Endothelial cell of umbilical vein (primary cell): ENCODE results near the gene FAM229A. TPM values are rescaled to one million over a fixed set of nuclear protein-coding genes. Genes with fewer than 3 reads are reported as not detected.

ENCODE experiments used
- BruUV-seq: library from RNA; stranded (reverse); fragments of 400-500 nt; replicated peaks from 2 replicates; lab custom pipeline; 2021; lab: Mats Ljungman, UMichigan
- CTCF ChIA-PET: fragments of 300-600, 350-600 bp; sonication (Branson Sonifier 250); formaldehyde crosslinking; loops from one replicate; lab custom pipeline; 2021; ENCODE audit warnings: antibody characterized with exemption, inconsistent platforms; lab: Charles Lee
- POLR2A ChIA-PET: fragments of 300-600, 350-600 bp; sonication (Branson Sonifier 250); formaldehyde crosslinking; loops from one replicate; lab custom pipeline; 2021; ENCODE audit warnings: antibody characterized with exemption, inconsistent platforms; lab: Charles Lee
- DNase-seq: peaks from one replicate; pipeline ENCODE4 v3.0.0-alpha.2; 2011; ENCODE audit warnings: low read depth, low spot score
- FAIRE-seq: peaks from 2 replicates; lab custom pipeline; 2011; peaks lifted over from hg19 to GRCh38; lab: Jason Lieb, UNC
- H2AFZ ChIP-seq: 2 replicates; pipeline ENCODE4 v1.6.0; 2012; ENCODE audit warnings: low read depth, low read length, control low read depth, inconsistent platforms
- H3K27ac ChIP-seq: 2 replicates; pipeline ENCODE4 v1.5.1; 2011; ENCODE audit warnings: low read depth, mild to moderate bottlenecking, control low read depth, low read length, moderate library complexity; ENCODE audit not compliant: insufficient read depth
- H3K27me3 ChIP-seq, 2 experiments: 2 replicates each; pipeline versions ENCODE4 v1.6.0 to v1.6.1; 2011; ENCODE audit warnings: low read length in 2 of 2, mixed read lengths in 1 of 2; ENCODE audit not compliant: control insufficient read depth in 2 of 2, insufficient read depth in 2 of 2
- H3K36me3 ChIP-seq, 2 experiments: 2 replicates in 1 of 2; 3 replicates in 1 of 2; pipeline ENCODE4 v1.5.1; 2011; ENCODE audit warnings: low read length in 2 of 2, mild to moderate bottlenecking in 1 of 2, moderate library complexity in 1 of 2; ENCODE audit not compliant: control insufficient read depth in 2 of 2, insufficient read depth in 2 of 2; ENCODE audit errors: extremely low read depth in 1 of 2
- H3K4me1 ChIP-seq: 3 replicates; pipeline ENCODE4 v1.5.1; 2011; ENCODE audit warnings: mild to moderate bottlenecking, low read length; ENCODE audit not compliant: control insufficient read depth, insufficient read depth; ENCODE audit errors: extremely low read depth
- H3K4me2 ChIP-seq: 2 replicates; pipeline ENCODE4 v1.6.1; 2011; ENCODE audit warnings: low read length, control low read depth, mixed read lengths; ENCODE audit not compliant: insufficient read depth
- H3K4me3 ChIP-seq, 3 experiments: fragments of 200-600 bp in 1 of 3; sonication (generic), shearing (Covaris generic) in 1 of 3; replicated peaks in 1 of 3; 2 replicates each; pipeline ENCODE4 v1.5.1; 2011 to 2016; ENCODE audit warnings: control low read depth in 3 of 3, low read length in 3 of 3, mild to moderate bottlenecking in 2 of 3, inconsistent platforms in 1 of 3, low read depth in 1 of 3, moderate library complexity in 1 of 3; ENCODE audit not compliant: insufficient read depth in 1 of 3
- H3K79me2 ChIP-seq: 2 replicates; pipeline ENCODE4 v1.6.0; 2012; ENCODE audit warnings: low read length, inconsistent platforms; ENCODE audit not compliant: control insufficient read depth, insufficient read depth
- H3K9ac ChIP-seq: replicated peaks from 2 replicates; pipeline ENCODE3; 2011; ENCODE audit warnings: low read length, control low read depth; ENCODE audit not compliant: insufficient read depth; ENCODE audit errors: extremely low read depth
- H3K9me1 ChIP-seq: replicated peaks from 3 replicates; pipeline ENCODE4 v1.6.0; 2011; ENCODE audit warnings: mild to moderate bottlenecking, low read length; ENCODE audit not compliant: control insufficient read depth, insufficient read depth; ENCODE audit errors: extremely low read depth
- H3K9me3 ChIP-seq: replicated peaks from 2 replicates; pipeline ENCODE4 v1.5.1; 2012; ENCODE audit warnings: low read length, inconsistent platforms; ENCODE audit not compliant: control insufficient read depth, insufficient read depth
- H4K20me1 ChIP-seq: replicated peaks from 2 replicates; pipeline ENCODE3; 2011; ENCODE audit warnings: mild to moderate bottlenecking, low read length; ENCODE audit not compliant: control insufficient read depth, insufficient read depth; ENCODE audit errors: extremely low read depth
- EZH2 ChIP-seq: IDR thresholded peaks from 2 replicates; pipeline ENCODE4 v1.6.1; 2012; ENCODE audit warnings: borderline replicate concordance, low read depth, mild to moderate bottlenecking, moderate library complexity, low read length, inconsistent platforms; ENCODE audit not compliant: severe bottlenecking
- FOS ChIP-seq: IDR thresholded peaks from 2 replicates; pipeline ENCODE4 v1.6.1; 2011; ENCODE audit warnings: mild to moderate bottlenecking, low read length, moderate library complexity, borderline replicate concordance; ENCODE audit not compliant: insufficient read depth
- GATA2 ChIP-seq: IDR thresholded peaks from 2 replicates; pipeline ENCODE4 v1.7.0; 2011; ENCODE audit warnings: low read depth, mild to moderate bottlenecking, moderate library complexity, mixed read lengths, low read length; ENCODE audit not compliant: insufficient read length, insufficient read depth
- JUN ChIP-seq: IDR thresholded peaks from 2 replicates; pipeline ENCODE4 v1.6.1; 2011; ENCODE audit warnings: borderline replicate concordance, low read depth; ENCODE audit not compliant: insufficient read length, insufficient read depth
- MAX ChIP-seq: IDR thresholded peaks from 2 replicates; pipeline ENCODE4 v1.6.1; 2011; ENCODE audit not compliant: insufficient read depth, insufficient read length
- MYC ChIP-seq: IDR thresholded peaks from one replicate; pipeline ENCODE4 v1.6.1; 2011; ENCODE audit warnings: mild to moderate bottlenecking, low read depth, low read length
- POLR2A ChIP-seq: IDR thresholded peaks from 2 replicates; pipeline ENCODE4 v1.6.1; 2012; ENCODE audit warnings: low read depth, mild to moderate bottlenecking, control low read depth, low read length
- POLR2AphosphoS5 ChIP-seq: IDR thresholded peaks from 2 replicates; pipeline ENCODE4 v1.6.1; 2012; ENCODE audit warnings: low read depth, mild to moderate bottlenecking, control low read depth, low read length, moderate library complexity; ENCODE audit not compliant: insufficient read depth
- dilution Hi-C: fragments of 300-500 bp; cut with MboI; formaldehyde crosslinking; loops from one replicate; pipeline ENCODE4 v1.15.0; 2019; ENCODE audit warnings: low sequenced_read_pairs; ENCODE audit not compliant: extremely low pct_ligation_motif_present
- intact Hi-C: fragments of 100-400 bp; cut with micrococcal nuclease; formaldehyde crosslinking; loops from one replicate; pipeline ENCODE4 v1.10.0; 2022
- polyA plus RNA-seq, 4 experiments: library from polyadenylated mRNA; depleted of rRNA in 3 of 4; stranded (reverse) in 3 of 4; unstranded in 1 of 4; fragments of >200 nt; gene quantifications; 2 replicates each; pipeline versions ENCODE4 v1.2.1 to v1.2.3, GENCODE V29; 2011 to 2012; ENCODE audit warnings: missing spikeins in 1 of 4
- total RNA-seq: library from RNA; stranded (reverse); gene quantifications from 2 replicates; pipeline ENCODE4 v1.2.3, GENCODE V29; 2021
- TF ChIP-seq, protein P1 (sequence below), 2 donors: IDR thresholded peaks; 1 replicate in 1 of 2; 2 replicates in 1 of 2; pipeline ENCODE4 v1.5.1; 2011; ENCODE audit warnings: low read length in 2 of 2, mild to moderate bottlenecking in 2 of 2, moderate library complexity in 2 of 2, control low read depth in 1 of 2, inconsistent platforms in 1 of 2, low read depth in 1 of 2; ENCODE audit not compliant: insufficient read depth in 1 of 2; ENCODE audit errors: extremely low read depth in 1 of 2

The FAM229A gene
- total and polyA plus RNA-seq, 2 donors (not counting 3 experiments of a cell fraction or from before 2014, with no cell fraction given): 8.9 to 11.6 TPM

- no peak overlapping the region for H3K4me3 ChIP-seq
- no peaks in the 10 kb centered on the region for H3K9me3 ChIP-seq
- H3K36me3 ChIP-seq: no peaks in the 10 kb centered on the region
- H3K9ac ChIP-seq: no peak overlapping the region
- no TSS peak for BruUV-seq
- no peak for TF ChIP-seq EZH2
- TF ChIP-seq MAX: no peak
- TF ChIP-seq GATA2: no peak
- TF ChIP-seq MYC: no peak
- no peak for TF ChIP-seq FOS
- TF ChIP-seq, protein P1, sequence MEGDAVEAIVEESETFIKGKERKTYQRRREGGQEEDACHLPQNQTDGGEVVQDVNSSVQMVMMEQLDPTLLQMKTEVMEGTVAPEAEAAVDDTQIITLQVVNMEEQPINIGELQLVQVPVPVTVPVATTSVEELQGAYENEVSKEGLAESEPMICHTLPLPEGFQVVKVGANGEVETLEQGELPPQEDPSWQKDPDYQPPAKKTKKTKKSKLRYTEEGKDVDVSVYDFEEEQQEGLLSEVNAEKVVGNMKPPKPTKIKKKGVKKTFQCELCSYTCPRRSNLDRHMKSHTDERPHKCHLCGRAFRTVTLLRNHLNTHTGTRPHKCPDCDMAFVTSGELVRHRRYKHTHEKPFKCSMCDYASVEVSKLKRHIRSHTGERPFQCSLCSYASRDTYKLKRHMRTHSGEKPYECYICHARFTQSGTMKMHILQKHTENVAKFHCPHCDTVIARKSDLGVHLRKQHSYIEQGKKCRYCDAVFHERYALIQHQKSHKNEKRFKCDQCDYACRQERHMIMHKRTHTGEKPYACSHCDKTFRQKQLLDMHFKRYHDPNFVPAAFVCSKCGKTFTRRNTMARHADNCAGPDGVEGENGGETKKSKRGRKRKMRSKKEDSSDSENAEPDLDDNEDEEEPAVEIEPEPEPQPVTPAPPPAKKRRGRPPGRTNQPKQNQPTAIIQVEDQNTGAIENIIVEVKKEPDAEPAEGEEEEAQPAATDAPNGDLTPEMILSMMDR (IDR thresholded peaks at IDR 0.05; ENCODE audit: extremely low read depth in 1 of 2, insufficient read depth in 1 of 2, low read depth in 1 of 2, low read length in 2 of 2): no peak
- TF ChIP-seq POLR2AphosphoS5: no peak
- TF ChIP-seq POLR2A: no peak
- no peak for TF ChIP-seq JUN
- no peaks in the 10 kb centered on the region for H3K9me1 ChIP-seq
- intact Hi-C loops: no loop called here
- no peak for FAIRE-seq
- H2AFZ ChIP-seq: no peak overlapping the region
- no peaks in the 10 kb centered on the region for H4K20me1 ChIP-seq
- no peaks in the 10 kb centered on the region for H3K27me3 ChIP-seq
- POLR2A ChIA-PET: no interaction called here
- CTCF ChIA-PET: no interaction called here
- no peak overlapping the region for H3K4me2 ChIP-seq
- H3K4me1 ChIP-seq: peaks cover 3% of the 10 kb centered on the region
- no peak for DNase-seq
- dilution Hi-C loops: no loop called here
- H3K27ac ChIP-seq: no peak overlapping the region
- H3K79me2 ChIP-seq: no peaks in the 10 kb centered on the region
Observed at GRCh38 chr1:32342704-32343103, 19.6 kb downstream of the FAM229A start.
